ENCODE measurements around the gene PTTG1IP2.

PTTG1IP2 gene

DNA sequence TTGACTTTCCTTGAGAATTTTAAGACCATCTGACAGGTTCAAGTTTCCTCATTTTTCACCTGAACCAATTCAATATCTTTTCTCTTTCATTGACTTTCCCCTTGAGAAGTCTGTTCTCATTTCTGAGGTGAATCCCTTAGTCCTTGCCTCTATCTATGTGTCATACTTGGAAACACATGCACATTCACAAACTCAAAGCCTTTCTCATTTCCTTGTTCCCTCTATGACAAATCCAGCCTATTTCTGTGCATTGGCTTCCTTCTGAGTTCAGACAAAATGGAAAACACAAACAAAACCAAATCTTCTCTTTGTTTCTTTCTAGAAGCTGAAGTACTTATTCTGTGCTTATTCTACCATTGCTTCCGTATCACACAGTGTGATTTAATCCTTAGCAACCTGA is 13.8 kb downstream of the PTTG1IP2 start:
- no peak for DNase-seq (ENCODE audit: low read depth)

DNA sequence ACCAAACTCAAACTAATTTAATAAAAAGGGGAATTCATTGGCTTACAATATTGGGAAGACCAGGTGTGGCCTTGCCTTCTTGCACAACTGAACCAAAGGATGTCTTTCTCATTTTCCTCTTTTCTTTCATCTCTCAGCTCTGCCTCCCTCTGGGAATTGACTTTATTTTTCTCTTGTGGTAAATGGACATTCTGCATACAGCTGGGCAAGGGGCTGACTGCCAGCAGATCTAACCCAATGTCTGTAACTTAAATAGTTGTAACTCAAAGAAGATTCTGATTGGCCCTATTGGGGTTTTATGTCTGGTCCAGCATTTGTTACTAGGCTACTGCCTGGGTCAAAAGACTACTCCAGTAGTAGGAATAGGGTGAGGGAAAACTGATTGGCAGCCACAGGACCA is 15.3 kb downstream of the PTTG1IP2 start:
- DNase-seq (ENCODE audit: low read depth), result no peak

- DNase-seq (ENCODE audit: low read depth), result no peak
Observed at GRCh38 chr7:90485734-90486316, 16.4 kb downstream of the PTTG1IP2 start.

DNA sequence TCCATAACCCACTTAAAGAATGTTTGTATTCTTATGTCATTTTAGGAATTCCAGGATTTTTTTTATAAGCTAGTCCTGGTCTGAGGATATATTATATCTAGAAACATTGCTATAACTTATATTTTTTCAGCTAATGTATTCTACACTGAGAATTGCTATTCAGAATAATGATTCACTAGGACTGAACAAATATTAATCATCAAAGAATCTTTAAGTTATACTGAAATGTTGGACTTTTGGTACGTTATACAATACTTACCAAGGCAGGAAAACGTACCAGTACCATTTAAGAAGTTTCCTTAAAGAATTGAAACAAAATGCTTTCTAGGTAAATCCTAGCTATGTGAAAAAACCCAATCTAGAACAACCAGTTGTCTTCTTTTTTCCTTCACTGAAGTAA is 18.4 kb downstream of the PTTG1IP2 start:
- no peak for DNase-seq (ENCODE audit: low read depth)

DNA sequence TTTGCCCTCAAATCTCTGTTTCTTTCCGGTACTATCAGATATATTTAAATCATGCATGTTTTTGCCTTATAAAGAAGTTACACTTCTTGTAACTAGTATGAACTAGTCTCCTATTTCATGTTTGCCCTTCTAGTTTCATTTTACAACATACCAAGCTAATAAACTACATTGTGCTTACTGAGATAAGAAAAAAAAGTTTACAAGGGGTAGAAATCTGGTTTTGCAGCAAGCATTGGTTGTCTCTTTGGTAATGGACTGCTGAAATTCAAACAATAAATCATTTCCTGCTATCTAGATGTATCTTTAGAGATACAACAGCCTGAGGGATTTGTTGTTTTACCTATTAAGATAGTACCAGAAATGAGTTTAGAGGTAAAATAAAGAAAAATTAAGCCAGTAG is 18.8 kb downstream of the PTTG1IP2 start:
- no peak for DNase-seq (ENCODE audit: low read depth)

- no peak for DNase-seq (ENCODE audit: low read depth)
Observed at GRCh38 chr7:90492250-90492649, 22.8 kb downstream of the PTTG1IP2 start.

- DNase-seq (ENCODE audit: low read depth), result no peak
Observed at GRCh38 chr7:90495241-90495640, 25.8 kb downstream of the PTTG1IP2 start.

GRCh38 chr7:90502539-90502938 is 33.1 kb downstream of the PTTG1IP2 start:
- no peak for DNase-seq (ENCODE audit: low read depth)

- no peak for DNase-seq (ENCODE audit: low read depth)
Observed at GRCh38 chr7:90503367-90503766, 33.9 kb downstream of the PTTG1IP2 start.

GRCh38 chr7:90507692-90508091 is 38.3 kb downstream of the PTTG1IP2 start:
- DNase-seq (ENCODE audit: low read depth), result no peak

- DNase-seq (ENCODE audit: low read depth), result no peak
Observed at GRCh38 chr7:90511776-90512175, 42.3 kb downstream of the PTTG1IP2 start.

DNA sequence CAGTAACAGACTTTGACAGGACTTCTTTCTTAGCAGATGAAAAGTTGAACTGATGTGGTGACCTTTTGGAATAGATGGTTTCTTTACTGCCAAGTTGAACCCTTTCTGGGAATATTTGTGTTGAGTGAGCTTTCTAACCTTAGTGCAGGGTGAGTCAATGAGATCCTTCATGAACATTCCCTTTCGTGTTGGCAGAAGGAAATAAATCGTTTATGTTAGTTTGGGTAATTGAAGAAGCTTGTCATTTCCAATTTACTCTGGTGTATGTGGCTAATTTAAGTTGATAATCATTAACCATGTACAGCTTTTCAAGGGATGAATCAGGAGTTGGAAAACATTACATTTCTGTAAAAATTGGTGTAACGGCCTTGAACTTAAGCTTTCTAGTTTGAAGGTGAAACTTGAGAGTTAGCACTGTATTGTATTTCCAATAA is 43.4 kb downstream of the PTTG1IP2 start:
- no peak for DNase-seq (ENCODE audit: low read depth)

- DNase-seq (ENCODE audit: low read depth), result no peak
Observed at GRCh38 chr7:90516257-90516656, 46.8 kb downstream of the PTTG1IP2 start.

DNA sequence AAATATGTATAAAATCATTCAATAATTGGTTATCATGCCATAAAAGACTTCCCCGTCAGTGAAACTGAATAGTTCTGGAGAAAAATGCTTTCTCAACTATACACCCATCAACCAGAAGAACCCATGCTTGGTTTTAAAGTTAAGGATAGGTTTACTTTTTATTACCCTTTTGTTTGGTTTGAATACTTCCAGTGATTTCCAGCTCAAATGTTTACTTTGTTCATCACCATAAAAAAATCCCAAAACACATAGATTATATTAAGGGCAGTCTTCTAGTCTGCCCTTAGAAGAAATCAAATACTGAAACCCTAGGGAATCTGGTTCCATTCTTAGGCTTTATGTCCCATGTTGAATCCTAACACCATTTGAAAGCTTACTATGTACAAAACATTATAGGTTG is 49.2 kb downstream of the PTTG1IP2 start:
- DNase-seq (ENCODE audit: low read depth), result no peak

DNA sequence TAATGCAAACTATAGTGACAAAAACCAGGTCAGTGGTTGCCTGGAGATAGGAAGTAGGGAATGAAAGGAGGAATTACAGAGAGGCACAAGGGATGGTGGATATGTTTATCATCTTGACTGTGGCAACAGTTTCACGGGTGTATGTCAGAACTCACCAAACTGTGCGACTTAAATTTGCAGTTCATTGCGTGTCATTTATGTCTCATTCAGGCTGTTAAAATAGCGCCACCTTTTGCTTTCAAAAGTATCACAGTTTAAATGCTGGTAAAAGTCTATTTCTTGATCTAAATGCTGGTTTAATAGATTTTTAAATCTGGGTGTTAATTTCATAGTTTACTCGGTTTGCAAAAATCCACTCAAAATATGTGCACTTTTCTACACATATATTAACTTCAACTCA is 51.0 kb downstream of the PTTG1IP2 start:
- no peak for DNase-seq (ENCODE audit: low read depth)

- DNase-seq (ENCODE audit: low read depth), result no peak
Observed at GRCh38 chr7:90530263-90530662, 60.8 kb downstream of the PTTG1IP2 start.

DNA sequence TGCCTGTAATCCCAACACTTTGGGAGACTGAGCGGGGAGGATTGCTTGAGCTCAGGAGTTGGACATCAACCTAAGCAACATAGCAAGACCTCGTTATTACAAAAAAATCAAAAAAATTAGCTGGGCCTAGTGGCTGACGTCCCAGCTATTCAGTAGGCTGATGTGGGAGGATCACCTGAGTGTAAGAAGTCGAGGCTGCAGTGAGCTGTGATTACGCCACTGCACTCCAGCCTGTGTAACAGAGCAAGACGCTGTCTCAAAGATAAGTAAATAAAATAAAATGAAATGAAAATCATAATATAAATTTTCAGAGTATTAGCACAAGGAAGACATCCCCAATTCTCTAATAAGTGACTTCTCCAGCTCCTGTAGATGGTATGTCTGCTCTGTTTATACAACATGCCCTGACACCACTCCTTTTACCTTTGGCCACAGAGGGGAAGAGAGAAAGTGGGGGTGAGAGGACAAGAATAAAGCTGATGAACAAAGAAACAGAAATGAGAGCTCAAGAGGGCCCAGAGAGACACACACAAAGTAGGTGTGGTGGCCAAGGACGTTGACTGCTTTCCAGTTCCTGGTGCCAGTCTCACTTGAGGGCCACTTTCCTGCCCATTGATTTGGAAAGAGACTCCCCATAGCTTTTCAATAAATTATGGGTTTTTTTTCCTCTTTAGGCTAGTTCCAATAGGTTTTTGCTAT is 62.9 kb downstream of the PTTG1IP2 start:
- DNase-seq (ENCODE audit: low read depth), result no peak

DNA sequence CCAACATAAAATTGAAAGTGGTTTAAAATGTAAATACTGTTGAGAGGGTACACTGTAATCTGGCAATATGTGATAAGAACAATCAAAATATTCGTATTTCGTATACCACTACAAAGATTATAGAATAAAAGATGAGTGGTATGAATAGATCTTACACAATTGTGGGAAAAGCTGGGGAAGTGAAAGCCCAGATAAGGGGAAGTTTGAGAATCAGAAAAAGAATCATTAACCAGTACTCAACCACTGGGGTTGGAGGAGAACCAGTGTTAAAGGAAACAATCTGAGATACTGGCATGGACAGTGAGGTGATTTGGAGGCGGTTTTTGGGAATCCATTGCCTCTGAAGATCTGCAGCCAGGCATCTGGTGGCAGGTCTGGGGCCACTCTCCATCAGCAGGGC is 67.0 kb downstream of the PTTG1IP2 start:
- DNase-seq (ENCODE audit: low read depth), result no peak

DNA sequence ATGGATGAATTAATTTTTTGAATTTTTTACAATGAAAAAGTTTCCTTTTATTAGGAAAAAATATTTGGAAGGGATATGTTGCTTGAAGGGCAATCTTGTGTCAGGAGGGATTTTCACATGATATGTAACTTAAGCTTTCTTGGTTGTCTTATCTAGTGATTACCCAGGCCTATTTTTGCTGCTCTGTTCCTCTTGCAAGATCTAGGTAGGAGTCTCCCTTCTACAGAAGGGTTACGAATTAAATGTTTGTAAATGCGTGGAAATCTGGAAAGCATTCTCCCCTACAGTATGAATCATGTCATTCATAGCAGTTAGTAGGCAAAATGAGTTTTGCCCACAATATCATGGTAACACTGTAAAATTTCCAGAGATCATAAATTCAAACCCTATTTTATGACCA is 69.0 kb downstream of the PTTG1IP2 start:
- no peak for DNase-seq (ENCODE audit: low read depth)

GRCh38 chr7:90540406-90540805 is 71.0 kb downstream of the PTTG1IP2 start:
- no peak for DNase-seq (ENCODE audit: low read depth)

DNA sequence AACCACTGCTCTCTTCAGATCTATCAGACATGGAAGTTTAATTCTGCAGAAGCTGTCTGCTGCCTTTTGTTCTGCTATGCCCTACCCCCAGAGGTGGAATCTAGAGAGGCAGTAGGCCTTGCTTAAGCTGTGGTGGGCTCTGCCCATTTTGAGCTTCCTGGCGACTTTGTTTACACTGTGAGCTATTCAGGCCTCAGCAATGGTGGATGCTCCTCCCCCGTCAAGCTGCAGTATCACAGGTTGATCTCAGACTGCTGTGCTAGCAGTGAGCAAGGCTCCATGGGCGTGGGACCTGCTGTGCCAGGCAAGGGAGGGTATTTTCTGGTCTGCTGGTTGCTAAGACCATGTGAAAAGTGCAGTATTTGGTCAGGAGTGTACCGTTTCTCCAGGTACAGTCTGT is 81.6 kb downstream of the PTTG1IP2 start:
- DNase-seq (ENCODE audit: low read depth), result no peak

- no peak for DNase-seq (ENCODE audit: low read depth)
Observed at GRCh38 chr7:90552521-90552920, 83.1 kb downstream of the PTTG1IP2 start.

DNA sequence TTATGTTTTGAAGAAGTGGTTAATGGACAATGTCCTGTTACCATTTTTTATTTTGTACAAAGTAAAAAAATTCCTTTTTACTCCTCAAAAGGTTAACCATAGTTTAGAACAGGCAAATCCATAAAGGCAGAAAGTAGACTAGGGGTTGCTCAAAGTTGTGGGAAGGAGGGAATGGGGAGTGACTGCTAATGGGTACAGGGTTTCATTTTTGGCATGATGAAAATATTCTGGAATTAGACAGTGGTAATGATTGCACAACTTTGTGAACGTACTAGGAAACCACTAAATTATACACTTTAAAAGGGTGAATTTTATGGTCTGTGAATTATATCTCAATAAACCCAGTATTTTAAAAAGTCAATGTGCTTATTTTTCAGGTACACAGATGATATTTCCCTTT is 91.3 kb downstream of the PTTG1IP2 start:
- no peak for DNase-seq (ENCODE audit: low read depth)

Data from stimulated activated CD8-positive, alpha-beta memory T cell treated with anti-CD3 and anti-CD28 coated beads, Interleukin-4, amount 100 ng/mL, for 24 hours (primary cell).